Stimulated activated CD4-positive, alpha-beta T cell treated with anti-CD3 and anti-CD28 coated beads, Interleukin-15, amount 100 ng/mL, for 48 hours (primary cell): ENCODE results near the gene CFHR4.
"Not testable (repeated sequence)": the region's sequence is repeated elsewhere in the genome, so short reads cannot be mapped to it uniquely, and the experiment has no call there.

Experiments used
- DNase-seq, 2 donors: peaks; one replicate each; pipeline ENCODE4 v3.0.0-alpha.2; 2020; ENCODE audit warnings: low read depth in 2 of 2

CFHR4 gene

GRCh38 chr1:196941474-196941873 is 53.6 kb downstream of the CFHR4 start:
- DNase-seq: not testable (repeated sequence)

- not testable (repeated sequence) for DNase-seq
Measured at GRCh38 chr1:196943568-196943967, 55.7 kb downstream of the CFHR4 start, which contains the start of gene CFHR2. CFHR2 (plus strand) TSS chr1:196943738; CDS start chr1:196943881, 143 bp downstream.

- no peak for DNase-seq
Measured at GRCh38 chr1:196951711-196952394, 64.0 kb downstream of the CFHR4 start.

GRCh38 chr1:196954778-196955177 is 66.9 kb downstream of the CFHR4 start:
- no peak for DNase-seq

- DNase-seq: no peak
Measured at GRCh38 chr1:196955926-196956325, 68.1 kb downstream of the CFHR4 start.

GRCh38 chr1:196960854-196961253 is 73.0 kb downstream of the CFHR4 start:
- DNase-seq: no peak
